Mononuclear cell (primary cell): ENCODE data around the gene LGALS8. TPM values are rescaled to one million over a fixed set of nuclear protein-coding genes. Genes with fewer than 3 reads are reported as not detected.

ENCODE experiments used
- H3K27me3 ChIP-seq: 2 replicates; pipeline ENCODE4 v1.6.0; 2011; ENCODE audit warnings: low read length, control low read depth; ENCODE audit not compliant: insufficient read depth
- H3K4me1 ChIP-seq: 2 replicates; pipeline ENCODE4 v1.5.1; 2011; ENCODE audit warnings: mild to moderate bottlenecking, low read length, control low read depth; ENCODE audit not compliant: insufficient read depth
- H3K4me3 ChIP-seq: 2 replicates; pipeline ENCODE4 v1.5.1; 2011; ENCODE audit warnings: mild to moderate bottlenecking, low read length, moderate library complexity
- H3K9me3 ChIP-seq: 2 replicates; pipeline ENCODE4 v1.5.1; 2011; ENCODE audit warnings: low read depth, mild to moderate bottlenecking, control low read depth, low read length
- total RNA-seq: library from RNA; depleted of rRNA; stranded (reverse); fragments of >200 nt; gene quantifications from one replicate; pipeline ENCODE4 v1.2.3, GENCODE V29; 2012

Gene LGALS8
- total RNA-seq, 1 donor: 187 TPM

- no peaks in the 10 kb centered on the region for H3K27me3 ChIP-seq
- H3K4me1 ChIP-seq: peaks cover 18% of the 10 kb centered on the region
- no peaks in the 10 kb centered on the region for H3K9me3 ChIP-seq
- peak overlapping the region; percentile 85 for H3K4me3 ChIP-seq
Observed at GRCh38 chr1:236522937-236523703, 662 bp upstream of the LGALS8 start.

- no peaks in the 10 kb centered on the region for H3K9me3 ChIP-seq
- H3K4me1 ChIP-seq: peaks cover 17% of the 10 kb centered on the region
- H3K4me3 ChIP-seq: peak overlapping the region; percentile 85
- H3K27me3 ChIP-seq: no peaks in the 10 kb centered on the region
Observed at GRCh38 chr1:236524142-236524894, 536 bp downstream of the LGALS8 start.

- Histone ChIP-seq H3K4me1 (peaks cover 22% of the 10 kb centered on the region), H3K4me3 (peak overlapping the region; percentile 85), H3K27me3 (no peaks in the 10 kb centered on the region)
Observed at GRCh38 chr1:236524895-236525184, 1.1 kb downstream of the LGALS8 start.

GRCh38 chr1:236526079-236526478 lies 2.3 kb downstream of the LGALS8 start:
- Histone ChIP-seq H3K4me3 (no peak overlapping the region), H3K27me3 (no peaks in the 10 kb centered on the region)

More at GRCh38 chr1:236524895-236525184, 1.1 kb downstream of the LGALS8 start:
- H3K9me3 ChIP-seq: no peaks in the 10 kb centered on the region

GRCh38 chr1:236530286-236530685 lies 6.5 kb downstream of the LGALS8 start:
- Histone ChIP-seq H3K9me3 (no peaks in the 10 kb centered on the region), H3K4me1 (peaks cover 23% of the 10 kb centered on the region), H3K4me3 (no peak overlapping the region), H3K27me3 (no peaks in the 10 kb centered on the region)

More at GRCh38 chr1:236526079-236526478, 2.3 kb downstream of the LGALS8 start:
- Histone ChIP-seq H3K9me3 (no peaks in the 10 kb centered on the region), H3K4me1 (peaks cover 26% of the 10 kb centered on the region)

- Histone ChIP-seq H3K9me3 (no peaks in the 10 kb centered on the region), H3K27me3 (no peaks in the 10 kb centered on the region), H3K4me1 (peaks cover 19% of the 10 kb centered on the region), H3K4me3 (no peak overlapping the region)
Observed at GRCh38 chr1:236530959-236531358, 7.2 kb downstream of the LGALS8 start.

- H3K4me1 ChIP-seq: peaks cover 19% of the 10 kb centered on the region
- H3K9me3 ChIP-seq: no peaks in the 10 kb centered on the region
- H3K27me3 ChIP-seq: no peaks in the 10 kb centered on the region
- H3K4me3 ChIP-seq: no peak overlapping the region
Observed at GRCh38 chr1:236532850-236533249, 9.1 kb downstream of the LGALS8 start.

GRCh38 chr1:236534151-236534651 lies 10.4 kb downstream of the LGALS8 start:
- Histone ChIP-seq H3K4me3 (no peak overlapping the region), H3K4me1 (peaks cover 16% of the 10 kb centered on the region), H3K9me3 (no peaks in the 10 kb centered on the region), H3K27me3 (no peaks in the 10 kb centered on the region)

GRCh38 chr1:236535190-236535589 lies 11.4 kb downstream of the LGALS8 start:
- H3K27me3 ChIP-seq: no peaks in the 10 kb centered on the region
- H3K4me3 ChIP-seq: no peak overlapping the region
- H3K9me3 ChIP-seq: no peaks in the 10 kb centered on the region
- H3K4me1 ChIP-seq: peaks cover 10% of the 10 kb centered on the region

- Histone ChIP-seq H3K27me3 (no peaks in the 10 kb centered on the region), H3K4me3 (no peak overlapping the region), H3K4me1 (peaks cover 6% of the 10 kb centered on the region), H3K9me3 (no peaks in the 10 kb centered on the region)
Observed at GRCh38 chr1:236535662-236536161, 11.9 kb downstream of the LGALS8 start.

- H3K9me3 ChIP-seq: no peaks in the 10 kb centered on the region
Observed at GRCh38 chr1:236536540-236536939, 12.8 kb downstream of the LGALS8 start.

GRCh38 chr1:236540813-236541465 lies 17.2 kb downstream of the LGALS8 start:
- no peaks in the 10 kb centered on the region for H3K9me3 ChIP-seq
- H3K4me3 ChIP-seq: no peak overlapping the region
- no peaks in the 10 kb centered on the region for H3K27me3 ChIP-seq
- peaks cover 7% of the 10 kb centered on the region for H3K4me1 ChIP-seq

More at GRCh38 chr1:236536540-236536939, 12.8 kb downstream of the LGALS8 start:
- H3K27me3 ChIP-seq: no peaks in the 10 kb centered on the region
- peaks cover 6% of the 10 kb centered on the region for H3K4me1 ChIP-seq
- H3K4me3 ChIP-seq: no peak overlapping the region

- no peaks in the 10 kb centered on the region for H3K9me3 ChIP-seq
- H3K4me3 ChIP-seq: no peak overlapping the region
- peaks cover 9% of the 10 kb centered on the region for H3K4me1 ChIP-seq
- no peaks in the 10 kb centered on the region for H3K27me3 ChIP-seq
Observed at GRCh38 chr1:236541710-236542109, 17.9 kb downstream of the LGALS8 start.

- Histone ChIP-seq H3K4me1 (peaks cover 9% of the 10 kb centered on the region), H3K27me3 (no peaks in the 10 kb centered on the region), H3K4me3 (no peak overlapping the region), H3K9me3 (no peaks in the 10 kb centered on the region)
Observed at GRCh38 chr1:236543065-236543669, 19.4 kb downstream of the LGALS8 start.
